GM19099 (cell line): ENCODE data around the gene NDUFA13.

Experiments
- POLR2A ChIP-seq: IDR thresholded peaks from 3 replicates; pipeline ENCODE4 v1.6.1; 2011; ENCODE audit warnings: low read depth; ENCODE audit not compliant: insufficient read length; ENCODE audit errors: extremely low read depth

The NDUFA13 gene

DNA sequence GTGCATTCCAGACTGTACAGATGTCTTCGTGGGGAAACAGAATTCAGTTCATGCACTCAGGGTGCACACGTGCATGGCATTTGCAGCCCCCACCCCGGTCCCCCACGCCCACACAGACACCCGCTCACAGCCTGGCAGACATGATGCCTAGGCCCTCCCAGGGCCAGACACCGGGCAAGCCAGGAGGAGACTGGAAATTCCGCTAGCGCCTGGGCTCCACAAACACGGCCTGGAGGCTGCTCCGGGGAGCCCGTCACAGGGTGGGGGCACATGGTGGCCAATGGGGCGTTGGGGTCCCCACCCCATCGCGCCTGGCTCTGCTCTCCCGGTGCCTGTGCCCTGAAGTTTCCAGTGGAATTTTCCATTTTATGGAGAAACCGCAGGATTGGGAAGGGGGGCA is 25.6 kb downstream of the NDUFA13 start:
- no peak for TF ChIP-seq POLR2A

- TF ChIP-seq POLR2A, result no peak
These were observed 26.5 kb downstream of the NDUFA13 start for GRCh38 chr19:19542507-19542906.

- TF ChIP-seq POLR2A, result no peak
These were observed 27.1 kb downstream of the NDUFA13 start for GRCh38 chr19:19543101-19543500.

DNA sequence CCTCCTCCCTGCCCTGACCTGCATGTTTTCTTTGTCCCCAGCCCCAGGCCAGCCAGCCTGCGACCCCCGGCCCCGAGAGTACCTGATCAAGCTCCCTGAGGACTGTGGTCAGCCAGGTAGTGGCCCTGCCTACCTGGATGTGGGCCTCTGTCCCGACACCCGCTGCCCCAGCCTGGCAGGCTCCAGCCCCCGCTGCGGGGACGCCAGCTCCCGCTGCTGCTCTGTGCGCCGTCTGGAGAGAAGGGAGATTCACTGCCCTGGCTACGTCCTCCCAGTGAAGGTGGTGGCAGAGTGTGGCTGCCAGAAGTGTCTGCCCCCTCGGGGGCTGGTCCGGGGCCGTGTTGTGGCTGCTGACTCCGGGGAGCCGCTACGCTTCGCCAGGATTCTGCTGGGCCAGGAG is 27.6 kb downstream of the NDUFA13 start:
- TF ChIP-seq POLR2A, result no peak

- no peak for TF ChIP-seq POLR2A
These were observed 28.4 kb downstream of the NDUFA13 start for GRCh38 chr19:19544257-19544953.

DNA sequence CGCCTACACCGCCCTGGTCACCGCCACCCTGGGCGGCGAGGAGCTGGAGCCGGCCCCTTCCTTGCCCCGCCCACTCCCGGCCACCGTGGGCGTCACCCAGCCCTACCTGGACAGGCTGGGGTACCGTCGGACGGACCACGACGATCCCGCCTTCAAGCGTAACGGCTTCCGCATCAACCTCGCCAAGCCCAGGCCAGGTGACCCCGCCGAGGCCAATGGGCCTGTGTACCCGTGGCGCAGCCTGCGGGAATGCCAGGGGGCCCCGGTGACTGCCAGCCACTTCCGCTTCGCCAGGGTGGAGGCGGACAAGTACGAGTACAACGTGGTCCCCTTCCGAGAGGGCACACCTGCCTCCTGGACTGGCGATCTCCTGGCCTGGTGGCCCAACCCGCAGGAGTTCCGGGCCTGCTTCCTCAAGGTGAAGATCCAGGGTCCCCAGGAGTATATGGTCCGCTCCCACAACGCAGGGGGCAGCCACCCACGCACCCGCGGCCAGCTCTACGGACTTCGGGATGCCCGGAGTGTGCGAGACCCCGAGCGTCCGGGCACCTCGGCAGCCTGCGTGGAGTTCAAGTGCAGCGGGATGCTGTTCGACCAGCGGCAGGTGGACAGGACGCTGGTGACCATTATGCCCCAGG is 29.0 kb downstream of the NDUFA13 start:
- no peak for TF ChIP-seq POLR2A

DNA sequence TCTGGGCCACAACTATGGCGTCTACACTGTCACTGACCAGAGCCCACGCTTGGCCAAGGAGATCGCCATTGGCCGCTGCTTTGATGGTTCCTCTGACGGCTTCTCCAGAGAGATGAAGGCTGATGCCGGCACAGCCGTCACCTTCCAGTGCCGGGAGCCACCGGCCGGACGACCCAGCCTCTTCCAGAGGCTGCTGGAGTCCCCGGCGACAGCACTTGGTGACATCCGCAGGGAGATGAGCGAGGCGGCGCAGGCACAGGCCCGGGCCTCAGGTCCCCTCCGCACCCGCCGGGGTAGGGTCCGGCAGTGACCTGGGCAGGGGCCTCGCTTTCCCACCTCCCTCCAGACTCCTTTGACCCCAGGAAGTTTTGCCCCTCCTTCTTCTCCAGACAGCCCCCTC is 29.7 kb downstream of the NDUFA13 start:
- TF ChIP-seq POLR2A, result no peak

GRCh38 chr19:19546751-19547162 is 30.7 kb downstream of the NDUFA13 start:
- no peak for TF ChIP-seq POLR2A

DNA sequence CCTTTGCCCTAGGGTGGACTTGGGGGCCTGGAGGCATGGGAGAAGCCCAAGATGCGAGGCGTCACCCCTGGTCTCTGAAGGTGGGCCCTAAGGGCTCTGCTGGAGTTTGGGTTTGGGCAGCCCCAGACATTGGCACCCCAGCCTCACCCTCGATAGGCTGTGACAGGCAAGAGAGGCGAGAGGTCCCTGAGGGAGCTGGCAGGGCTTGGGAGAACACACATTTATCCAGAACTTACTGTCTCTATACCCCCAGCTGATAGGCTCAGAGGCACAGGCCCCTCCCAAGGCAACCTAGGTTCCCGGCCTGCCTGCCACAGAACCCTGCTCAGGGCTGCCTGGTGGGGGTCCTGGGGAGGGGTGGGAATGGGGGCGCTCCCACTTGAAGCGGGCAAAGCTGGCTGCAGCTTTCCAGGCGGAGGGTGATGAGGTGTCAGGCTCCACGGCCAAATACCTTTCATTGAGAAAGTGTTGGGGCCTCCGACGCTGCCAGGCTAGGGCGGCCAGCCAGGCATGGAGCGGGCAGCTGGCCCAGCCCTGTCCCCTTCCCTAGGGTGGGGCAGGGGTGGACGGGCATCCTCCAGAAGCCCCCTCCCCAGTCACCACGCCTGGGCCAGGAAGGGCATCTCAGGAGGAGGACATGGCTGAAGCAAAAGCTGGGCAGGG is 31.8 kb downstream of the NDUFA13 start:
- TF ChIP-seq POLR2A, result no peak

- TF ChIP-seq POLR2A, result no peak
These were observed 33.1 kb downstream of the NDUFA13 start for GRCh38 chr19:19548915-19549759.

DNA sequence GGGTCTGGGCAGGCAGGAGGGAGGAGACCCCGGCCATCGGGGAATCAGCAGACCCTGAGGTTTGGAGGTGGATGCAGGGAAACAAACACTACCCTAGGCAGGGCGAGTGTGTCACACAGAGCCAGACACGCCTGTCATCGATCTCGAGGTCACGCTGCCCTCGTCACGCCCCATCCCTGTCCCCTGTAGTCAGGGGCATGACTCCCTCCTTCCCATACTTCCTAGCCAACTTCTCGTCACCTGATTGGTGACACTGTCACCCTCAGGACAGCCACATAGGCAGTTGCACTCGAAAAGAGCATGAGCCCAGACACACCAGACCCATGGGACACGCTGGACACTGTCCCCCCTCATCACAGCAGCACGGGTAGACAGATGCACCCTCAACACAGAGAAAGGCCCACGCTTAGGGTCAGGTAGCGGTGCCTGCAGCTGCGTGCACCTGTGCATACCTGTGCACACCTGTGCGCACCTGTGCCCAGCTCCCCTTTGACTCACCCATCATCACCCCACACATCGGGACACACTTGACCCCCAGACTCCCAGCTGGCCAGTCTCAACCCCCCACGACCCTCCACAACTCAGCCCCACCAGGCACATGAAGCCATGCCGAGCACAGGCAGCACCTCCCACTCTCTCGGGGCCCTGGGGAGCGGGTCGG is 33.9 kb downstream of the NDUFA13 start:
- no peak for TF ChIP-seq POLR2A

GRCh38 chr19:19550485-19550929 is 34.5 kb downstream of the NDUFA13 start:
- TF ChIP-seq POLR2A, result no peak

DNA sequence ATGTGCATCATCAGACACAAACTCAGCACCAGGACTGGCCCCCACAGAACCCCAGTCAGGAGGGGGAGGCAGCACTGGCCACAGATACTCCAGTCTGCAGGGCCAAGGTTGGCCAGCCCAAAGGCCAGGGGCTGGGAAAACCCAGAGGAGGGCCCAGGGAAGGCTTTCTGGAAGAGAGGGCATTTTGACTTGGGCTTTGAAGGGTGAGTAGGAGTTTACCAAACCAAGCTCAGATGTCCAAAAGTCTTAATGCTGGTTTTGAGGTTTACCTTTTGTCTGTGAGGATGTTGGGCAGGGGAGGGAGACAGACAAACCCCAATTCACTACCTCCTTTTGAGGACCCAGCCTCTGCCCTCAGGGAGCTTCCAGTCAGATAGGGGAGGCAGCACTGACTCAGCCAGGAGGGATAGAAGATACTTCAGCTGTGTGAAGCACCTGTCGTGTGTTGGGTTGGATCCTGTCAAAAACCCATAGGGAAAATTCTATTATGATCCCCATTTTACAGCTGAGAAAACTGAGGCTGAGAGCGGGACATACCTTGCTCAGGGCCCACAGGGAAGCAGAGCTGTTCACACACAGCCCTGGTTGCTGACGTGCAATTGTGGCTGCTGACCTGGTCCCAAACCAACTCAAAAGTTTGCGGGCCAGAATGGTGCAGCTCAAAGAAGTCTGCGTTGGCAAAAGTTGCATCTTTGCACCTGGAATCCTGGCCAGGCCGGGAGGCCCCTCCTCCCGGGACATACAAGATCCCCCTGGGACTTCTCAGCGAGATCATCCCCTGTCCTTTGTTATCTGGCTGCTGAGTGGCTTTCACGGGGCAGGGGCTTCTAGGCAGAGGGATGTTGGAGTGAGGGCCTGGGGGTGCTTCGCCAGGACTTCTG is 35.2 kb downstream of the NDUFA13 start:
- TF ChIP-seq POLR2A, result no peak

DNA sequence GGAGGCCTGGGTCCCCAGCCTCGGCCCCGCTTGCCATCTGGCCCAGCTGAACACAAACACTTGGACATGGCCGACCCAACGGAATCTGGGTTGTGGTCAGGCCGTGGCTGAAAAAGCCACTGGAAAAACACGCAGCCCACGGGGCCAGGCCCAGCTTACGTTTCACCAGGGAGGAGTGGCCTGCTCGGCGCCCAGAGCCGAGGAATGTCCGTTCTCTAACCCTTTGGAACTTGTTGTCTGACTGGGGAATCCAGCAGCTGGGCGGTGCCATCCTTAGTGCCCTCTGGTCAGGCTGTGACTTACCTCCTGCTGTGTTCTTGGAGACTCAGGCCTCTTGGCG is 35.8 kb downstream of the NDUFA13 start:
- no peak for TF ChIP-seq POLR2A

DNA sequence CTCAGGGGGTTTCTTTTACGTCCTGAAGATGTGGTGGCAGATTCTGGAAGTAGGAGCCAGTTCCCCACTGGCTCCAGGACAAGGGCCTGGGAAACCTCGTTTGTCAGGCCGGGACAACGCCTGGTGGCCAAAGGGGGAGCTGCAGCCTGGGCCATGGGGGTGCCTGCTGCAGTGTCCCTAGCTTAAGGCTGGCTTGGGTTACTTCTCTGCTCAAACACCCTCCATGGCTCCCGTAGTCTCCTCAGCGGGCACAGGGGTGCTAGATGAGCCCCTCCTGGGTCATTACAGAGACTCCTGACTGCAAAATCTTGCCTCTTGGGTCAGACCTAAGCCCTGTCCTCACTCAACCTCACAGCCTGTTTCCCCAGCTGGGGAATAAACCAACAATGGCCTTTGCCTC is 36.8 kb downstream of the NDUFA13 start:
- no peak for TF ChIP-seq POLR2A

DNA sequence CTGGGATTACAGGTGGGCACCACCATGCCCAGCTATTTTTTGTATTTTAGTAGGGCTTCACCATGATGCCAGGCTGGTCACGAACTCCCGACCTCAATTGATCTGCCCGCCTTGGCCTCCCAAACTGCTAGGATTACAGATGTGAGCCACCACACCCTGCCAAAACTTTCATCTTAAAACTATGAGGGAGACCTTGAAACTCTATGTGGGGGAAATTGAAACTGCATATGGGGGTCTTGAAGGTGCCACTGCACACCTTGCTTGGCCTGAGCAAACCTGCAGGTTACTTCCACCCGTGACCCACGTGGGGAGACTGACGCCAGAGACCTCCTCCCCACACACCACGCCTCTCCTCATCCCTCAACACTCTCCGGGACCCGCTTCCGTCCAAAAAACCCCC is 37.6 kb downstream of the NDUFA13 start:
- TF ChIP-seq POLR2A, result no peak
